ENCODE measurements around the gene COA8.

Gene COA8

DNA sequence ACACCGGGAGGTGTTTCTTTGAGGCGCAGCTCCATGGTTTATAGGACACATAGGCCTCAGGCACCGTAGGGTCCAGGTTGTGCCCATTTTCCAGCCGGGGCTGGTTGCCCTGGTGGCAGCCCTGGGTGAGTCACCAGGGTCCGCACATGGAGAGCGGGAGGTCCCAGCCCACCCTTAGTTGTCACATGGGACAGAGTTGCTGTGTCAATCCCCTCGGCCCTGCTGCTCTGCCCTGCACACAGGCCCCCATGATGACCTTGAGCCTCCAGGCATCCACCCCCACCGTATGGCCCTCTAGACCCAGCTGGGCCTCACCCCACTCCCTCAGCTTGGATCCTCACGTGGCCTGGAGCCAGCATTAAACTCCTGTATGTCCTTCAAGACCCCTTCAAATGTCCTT, 26.1 kb upstream of the COA8 start:
- DNase-seq (ENCODE audit: low read depth) = no peak

GRCh38 chr14:103537175-103537990, 25.4 kb upstream of the COA8 start:
- DNase-seq (ENCODE audit: low read depth) = no peak

DNA sequence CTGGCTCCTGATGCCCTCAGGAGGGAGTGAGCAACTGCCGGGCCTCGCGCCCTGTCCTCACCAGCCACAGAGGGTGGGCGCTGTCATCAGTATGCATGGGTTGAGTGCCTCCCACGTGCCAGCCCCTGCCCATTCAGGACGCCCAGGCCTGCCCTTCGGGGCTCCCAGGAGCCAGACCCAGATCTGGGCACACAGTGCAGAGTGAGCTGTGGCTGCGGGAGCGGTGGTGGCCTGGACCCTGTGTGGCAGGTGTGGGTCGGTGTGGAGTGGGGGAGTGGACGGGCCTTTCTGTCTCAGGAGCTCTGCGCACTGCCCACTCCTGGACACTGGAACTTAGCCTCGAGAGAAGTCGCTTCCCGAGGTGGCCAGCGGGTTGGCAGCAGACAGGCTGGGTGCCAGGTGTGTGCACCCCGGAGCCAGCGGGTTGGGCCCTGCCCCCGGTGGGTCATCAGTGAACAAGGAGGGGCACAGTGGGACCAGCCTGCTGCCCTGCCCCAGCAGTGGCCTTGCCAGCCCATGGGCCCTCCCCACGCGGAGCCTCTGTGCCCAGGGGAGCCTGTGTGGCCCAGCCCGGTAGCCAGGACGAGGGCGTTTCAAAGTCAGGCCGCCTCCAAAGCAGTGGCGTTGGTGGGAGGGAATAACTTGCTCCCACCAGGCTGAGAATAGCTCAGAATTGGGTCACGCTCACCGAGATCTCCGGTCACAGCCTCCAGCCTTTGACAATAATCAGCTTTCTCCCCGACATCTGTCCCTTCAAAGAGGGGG, 24.3 kb upstream of the COA8 start:
- no peak for DNase-seq (ENCODE audit: low read depth)

GRCh38 chr14:103539056-103539825, 23.5 kb upstream of the COA8 start:
- no peak for DNase-seq (ENCODE audit: low read depth)

- DNase-seq (ENCODE audit: low read depth) = no peak
Measured at GRCh38 chr14:103540821-103541708, 21.7 kb upstream of the COA8 start.

GRCh38 chr14:103541709-103542604, 20.8 kb upstream of the COA8 start:
- DNase-seq (ENCODE audit: low read depth) = no peak

GRCh38 chr14:103542605-103543088, 20.1 kb upstream of the COA8 start:
- DNase-seq (ENCODE audit: low read depth) = no peak

DNA sequence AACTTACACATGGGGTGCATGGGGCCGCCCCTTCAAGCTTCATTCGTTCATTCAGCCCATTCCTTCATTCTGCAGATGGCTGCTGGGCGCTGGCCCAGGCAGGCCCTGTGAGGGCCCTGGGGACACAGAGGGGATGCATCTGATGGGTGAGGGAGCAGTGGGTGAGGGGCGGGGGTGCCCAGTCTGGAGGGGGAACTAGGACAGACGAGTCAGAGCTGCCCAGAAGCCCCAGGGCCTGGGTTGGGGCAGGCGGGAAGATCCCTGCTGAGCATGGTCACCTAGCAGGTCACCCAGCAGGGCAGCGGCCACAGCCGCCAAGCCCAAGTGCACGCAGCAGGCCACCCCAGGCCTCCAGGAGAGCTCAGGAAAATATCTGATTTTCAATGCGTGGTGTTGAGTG, 19.6 kb upstream of the COA8 start:
- DNase-seq (ENCODE audit: low read depth) = no peak

DNA sequence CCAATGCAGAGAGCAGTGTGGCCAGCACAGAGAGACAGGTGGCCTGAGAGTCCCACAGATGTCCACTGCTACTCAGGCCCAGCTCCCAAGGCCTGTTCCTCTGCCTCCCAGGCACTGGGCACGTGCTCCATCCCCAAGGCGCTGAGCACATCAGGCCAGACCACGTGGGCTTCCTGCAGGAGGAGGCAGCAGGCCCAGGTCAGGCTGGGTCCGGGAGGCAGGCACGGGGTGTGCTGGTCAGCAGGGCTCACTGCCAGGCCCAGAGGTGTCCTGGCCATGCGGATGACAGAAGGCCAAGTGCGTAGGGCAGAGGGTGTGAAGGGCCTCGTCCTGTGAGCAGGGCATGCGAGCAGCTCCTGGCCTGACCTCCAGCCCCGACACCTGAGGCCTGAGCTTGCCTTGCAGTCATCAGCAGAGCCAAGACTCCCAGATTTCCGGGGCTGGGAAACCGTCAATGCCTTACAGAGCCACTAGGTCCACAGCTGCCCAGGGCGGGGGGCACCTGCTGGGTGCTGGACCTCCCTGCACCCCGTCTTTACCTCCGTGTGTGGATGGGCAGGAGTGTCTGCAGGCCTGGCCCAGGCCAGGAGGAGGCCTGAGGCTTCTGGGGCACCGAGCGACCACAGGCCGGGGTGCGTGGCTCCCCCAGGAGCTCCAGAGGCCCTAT, 18.9 kb upstream of the COA8 start:
- DNase-seq (ENCODE audit: low read depth) = no peak

DNA sequence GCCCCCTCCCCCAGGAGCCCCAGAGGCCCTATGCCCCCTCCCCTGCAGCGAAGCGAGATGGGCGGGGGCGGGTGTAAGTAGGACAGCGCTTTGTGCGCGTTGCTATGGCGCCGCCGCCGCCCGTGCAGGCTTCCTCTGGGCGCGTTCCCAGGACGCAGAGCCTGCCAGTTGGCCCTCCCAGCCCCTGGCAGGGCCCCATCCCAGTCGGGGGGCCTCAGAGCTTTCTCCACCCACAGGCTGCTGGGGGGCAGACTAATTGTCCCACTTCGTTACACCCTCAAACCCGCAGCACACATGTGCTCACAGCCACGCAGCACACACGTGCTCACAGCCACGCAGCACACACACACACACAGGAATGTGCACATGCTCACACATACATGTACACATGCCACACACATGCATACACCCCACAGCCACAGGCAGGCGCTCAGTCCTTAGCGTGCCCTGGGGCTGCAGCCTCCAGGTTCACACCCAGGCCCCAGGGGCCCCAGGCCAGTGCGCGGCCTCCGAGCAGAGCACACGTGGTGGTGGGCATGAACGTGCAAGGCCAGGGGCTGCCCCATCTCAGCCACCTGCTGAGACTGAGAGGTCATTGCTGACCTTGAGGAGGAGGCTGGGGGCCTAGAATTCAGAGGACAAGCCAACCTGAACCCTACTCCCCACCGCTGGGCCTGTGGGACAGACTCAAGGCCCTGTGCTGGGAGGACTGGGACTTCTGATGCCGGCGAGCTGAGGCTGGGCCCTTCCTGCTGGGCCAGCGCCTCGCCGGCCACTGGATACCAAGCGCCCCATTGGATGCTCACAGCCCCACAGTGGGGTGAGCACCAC, 18.2 kb upstream of the COA8 start:
- no peak for DNase-seq (ENCODE audit: low read depth)

GRCh38 chr14:103545219-103545914, 17.4 kb upstream of the COA8 start:
- DNase-seq (ENCODE audit: low read depth) = no peak

GRCh38 chr14:103545915-103546651, 16.7 kb upstream of the COA8 start:
- DNase-seq (ENCODE audit: low read depth) = no peak

DNA sequence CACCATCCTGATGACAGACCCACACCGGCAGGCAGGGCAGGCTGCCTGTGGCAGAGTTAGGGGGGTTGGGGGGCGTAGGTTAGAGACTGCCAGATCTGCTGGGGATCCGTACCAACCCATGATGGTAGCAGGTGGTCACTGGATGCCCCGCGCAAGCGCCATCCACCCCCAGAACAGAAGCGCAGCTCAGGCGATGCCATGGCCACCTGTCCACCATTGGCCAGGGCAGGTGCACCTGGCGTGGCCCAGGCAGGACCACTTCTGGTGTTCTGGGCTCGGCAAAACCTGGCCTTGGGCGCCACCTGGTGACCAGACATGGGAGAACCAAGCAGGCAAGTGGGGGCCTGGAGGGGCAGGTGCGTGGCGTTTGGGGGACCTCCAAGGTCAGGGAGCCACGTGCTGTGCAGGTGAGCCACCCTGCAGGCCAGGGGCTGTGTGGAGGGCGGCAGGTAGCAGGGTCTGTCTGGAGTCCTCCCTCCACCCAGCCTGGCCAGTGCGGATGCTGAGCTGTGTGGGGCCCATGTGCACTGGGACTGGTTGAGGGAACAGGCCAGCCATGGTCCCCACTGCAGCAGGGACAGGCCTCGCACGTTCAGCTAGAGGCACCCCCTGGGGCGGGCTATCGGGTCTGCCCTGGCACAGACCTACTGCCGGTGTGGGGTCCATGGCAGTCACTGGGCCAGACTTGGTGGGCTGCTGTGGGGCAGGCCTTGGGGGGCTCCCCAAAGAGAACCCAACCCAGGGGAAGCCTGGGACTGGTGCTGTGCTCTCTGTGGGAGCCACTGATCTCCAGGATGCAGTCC, 15.9 kb upstream of the COA8 start:
- peak; percentile 34 for DNase-seq (ENCODE audit: low read depth)

GRCh38 chr14:103547455-103547940, 15.3 kb upstream of the COA8 start:
- DNase-seq (ENCODE audit: low read depth) = no peak

DNA sequence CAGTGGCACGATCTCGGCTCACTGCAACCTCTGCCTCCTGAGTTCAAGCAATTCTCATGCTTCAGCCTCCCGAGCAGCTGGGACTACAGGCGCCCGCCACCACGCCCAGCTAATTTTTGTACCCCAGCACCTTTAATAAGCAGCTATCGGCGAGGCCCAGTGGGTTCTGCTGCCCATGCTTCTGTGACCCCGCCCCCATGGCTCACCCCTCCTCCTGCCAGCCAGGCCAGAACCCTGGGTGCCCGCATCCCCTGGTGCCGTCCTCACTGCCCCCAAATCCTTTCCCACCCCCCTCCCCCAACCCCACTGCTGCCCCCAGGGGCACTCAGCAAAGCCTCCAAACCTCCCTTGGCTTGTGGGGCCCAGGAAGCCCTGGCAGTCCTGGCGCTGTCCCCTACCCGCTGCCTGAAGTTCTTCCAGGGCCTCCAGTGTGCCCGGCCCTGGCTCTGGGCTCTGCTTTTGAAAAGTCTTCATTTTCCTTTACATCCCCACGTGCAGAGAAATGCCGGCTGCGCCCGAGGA, 14.8 kb upstream of the COA8 start:
- no peak for DNase-seq (ENCODE audit: low read depth)

All from iris pigment epithelial cell (primary cell).